HG03045 (cell line): ENCODE measurements around the gene FAM3B.

Experiments used
- ATAC-seq: cut with Tn5 transposase; IDR thresholded peaks from one replicate; pipeline ENCODE4 v1.9.1; 2021; ENCODE audit warnings: mild to moderate bottlenecking, moderate library complexity; ENCODE audit not compliant: unreplicated experiment

FAM3B gene

DNA sequence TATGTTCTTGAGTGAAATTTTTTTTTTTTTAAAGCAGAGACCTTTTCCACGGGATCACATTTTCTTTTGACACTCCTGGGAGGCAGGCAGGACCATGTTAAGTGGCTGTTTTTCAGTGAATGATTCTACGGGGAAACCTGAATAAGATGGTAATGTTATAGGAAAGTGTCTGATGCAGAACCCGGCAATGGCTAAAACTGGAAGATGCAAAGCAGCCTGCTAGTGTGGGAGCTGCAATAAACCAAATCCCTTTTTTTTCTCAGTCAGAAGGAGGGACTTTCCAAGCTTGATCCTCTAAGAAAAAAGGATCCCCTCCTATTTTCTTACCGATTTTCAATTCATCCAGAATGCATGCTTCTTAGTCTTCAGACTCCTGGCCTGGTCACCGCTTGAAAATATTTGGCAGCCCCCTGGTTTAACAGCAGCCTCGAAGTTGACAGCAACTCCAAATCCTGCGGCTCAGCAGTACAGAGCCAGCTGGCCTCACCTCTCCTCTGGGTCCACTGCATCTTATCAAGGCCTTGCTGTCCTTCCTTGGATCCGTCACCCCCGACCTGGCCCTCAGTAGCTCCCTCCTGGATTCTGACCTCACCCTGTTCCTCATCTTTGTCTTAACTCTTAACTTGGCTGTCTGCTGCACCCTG is 50.8 kb downstream of the FAM3B start:
- peak; percentile 9 for ATAC-seq

DNA sequence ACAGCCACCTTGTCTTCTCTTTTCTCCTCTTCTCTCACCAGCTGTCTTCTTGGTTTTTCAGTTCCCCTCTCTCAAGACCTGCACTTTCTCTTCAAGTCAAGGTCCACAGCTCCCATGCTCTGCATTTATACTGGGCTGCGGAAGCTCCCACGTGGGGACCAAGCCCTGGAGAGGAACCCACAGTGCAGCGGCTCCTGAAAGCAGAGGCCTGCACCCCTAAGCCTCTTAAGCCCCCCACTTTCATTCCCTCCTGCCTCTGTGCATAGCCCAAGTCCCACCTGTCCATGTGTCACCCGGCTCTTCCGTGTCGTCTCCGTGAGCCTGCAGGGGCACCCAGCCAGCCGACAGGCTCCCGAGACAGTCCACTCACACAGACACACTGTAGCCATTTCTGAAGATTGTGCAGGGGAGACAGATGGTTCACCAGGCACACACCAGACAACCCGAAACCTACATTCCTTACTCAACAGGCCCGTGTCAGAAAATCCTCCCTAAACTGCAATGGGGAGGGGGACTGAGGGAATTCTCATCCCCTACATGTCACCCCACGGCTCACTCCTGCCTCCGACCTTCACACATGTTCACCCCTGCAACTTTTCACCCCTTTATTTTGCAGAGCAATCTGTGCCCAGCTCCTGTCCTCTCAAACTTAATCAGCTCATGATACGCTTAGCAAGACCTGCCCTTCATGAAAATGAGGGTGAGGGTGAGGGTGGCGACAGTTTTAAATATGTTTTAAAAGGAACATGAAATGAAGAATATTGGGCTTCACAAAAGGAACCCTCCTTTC is 51.5 kb downstream of the FAM3B start:
- ATAC-seq, result peak; percentile 60

DNA sequence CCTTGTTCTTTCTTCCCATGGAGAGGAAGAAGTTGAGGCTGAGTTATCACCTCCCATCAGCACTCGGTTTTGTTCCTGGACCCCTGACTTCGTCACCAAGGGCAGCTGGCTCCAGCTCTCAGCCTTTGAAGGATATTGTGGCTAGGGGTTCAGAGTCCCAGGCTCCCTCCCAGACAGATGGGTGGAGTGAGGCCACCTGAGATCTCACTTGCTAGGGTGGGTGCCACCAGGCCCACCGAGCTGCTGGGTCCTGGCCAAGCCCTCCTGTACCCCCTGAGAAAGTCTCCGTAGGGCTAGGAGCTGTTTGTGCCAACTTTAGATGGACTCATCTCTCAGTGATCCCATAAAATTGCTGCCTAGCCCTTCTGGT is 52.1 kb downstream of the FAM3B start:
- ATAC-seq, result no peak

DNA sequence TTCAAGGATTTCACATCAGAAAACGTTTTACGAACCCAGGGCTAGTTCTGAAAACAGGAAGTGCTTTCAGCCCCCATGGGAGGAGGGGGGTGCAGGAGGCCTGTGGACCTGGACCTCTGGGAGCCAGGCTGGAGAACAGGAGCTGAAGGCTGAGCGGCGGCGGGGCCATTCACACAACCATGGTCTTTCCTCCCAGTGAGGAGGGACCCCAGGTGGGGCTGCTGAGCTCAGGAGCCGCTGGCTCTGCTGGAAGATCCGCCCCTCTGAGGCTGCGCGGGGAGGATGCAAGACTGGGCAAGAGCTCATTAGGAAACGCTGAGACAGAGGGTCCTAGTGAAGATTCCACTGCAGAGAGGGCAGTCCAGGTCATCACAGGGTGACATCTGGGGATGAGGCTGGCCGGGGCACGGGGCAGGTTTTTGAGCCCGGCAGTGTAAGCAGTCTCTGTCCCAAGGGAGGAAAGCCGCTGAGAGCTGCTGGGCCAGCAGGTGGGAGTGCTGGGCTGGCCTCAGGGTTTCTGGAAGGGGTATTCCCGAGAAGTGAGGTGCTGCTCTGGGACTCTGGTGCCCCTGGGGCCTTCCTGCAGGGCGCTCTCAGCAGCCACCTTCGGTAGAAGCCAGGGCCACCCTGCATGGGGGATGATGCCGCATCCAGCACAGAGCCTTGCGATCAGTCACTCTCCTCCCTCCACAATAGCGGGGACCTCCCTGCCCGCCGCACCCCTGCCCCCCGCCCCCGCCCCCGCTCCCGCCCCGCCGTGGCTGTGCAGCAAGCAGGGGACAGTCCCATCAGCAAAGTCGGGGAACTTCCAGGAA is 52.7 kb downstream of the FAM3B start:
- ATAC-seq, result peak; percentile 33

DNA sequence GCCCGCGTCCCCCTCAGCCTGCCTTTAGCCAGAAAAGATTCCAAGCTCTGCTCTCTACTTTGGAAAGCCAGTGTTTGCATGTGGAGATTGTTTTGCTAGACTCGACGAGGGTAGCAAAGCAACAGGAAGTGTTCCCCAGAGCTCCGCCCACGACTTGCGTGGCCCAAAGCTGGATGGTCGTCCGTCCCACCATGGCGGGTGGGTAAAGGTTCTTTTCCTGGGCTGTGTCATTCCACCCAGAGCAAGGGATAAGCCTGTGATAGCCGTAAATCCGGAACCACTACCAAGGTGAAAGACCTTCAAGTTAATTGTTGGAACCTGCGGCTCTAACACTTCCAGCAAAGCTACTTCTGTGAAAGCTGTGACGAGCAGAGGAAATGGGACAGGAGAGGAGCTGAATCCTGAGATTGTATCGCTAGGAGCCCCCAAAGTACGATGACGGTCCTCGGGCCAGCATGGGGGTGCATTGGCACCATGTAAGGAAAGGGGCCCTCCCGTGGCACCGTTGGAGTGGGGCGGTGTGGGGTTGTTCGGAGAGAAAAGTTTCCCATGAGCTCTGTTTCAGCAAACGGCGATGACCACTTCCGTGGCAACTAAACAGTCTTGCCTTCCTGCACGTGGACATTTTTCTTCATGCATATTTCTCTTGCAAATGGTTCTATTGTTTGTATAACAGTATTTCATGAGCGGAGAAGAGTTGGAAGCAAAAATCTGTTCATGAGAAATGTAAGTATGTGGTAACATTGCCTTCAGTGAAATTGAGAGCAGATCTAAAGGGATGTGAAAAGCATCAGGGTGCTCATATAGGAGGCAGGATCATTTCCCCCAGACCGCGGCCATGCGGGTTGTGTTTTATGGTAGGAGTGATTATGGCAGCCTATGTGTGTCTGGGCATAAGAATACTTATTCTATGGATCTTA is 53.6 kb downstream of the FAM3B start:
- ATAC-seq, result no peak

DNA sequence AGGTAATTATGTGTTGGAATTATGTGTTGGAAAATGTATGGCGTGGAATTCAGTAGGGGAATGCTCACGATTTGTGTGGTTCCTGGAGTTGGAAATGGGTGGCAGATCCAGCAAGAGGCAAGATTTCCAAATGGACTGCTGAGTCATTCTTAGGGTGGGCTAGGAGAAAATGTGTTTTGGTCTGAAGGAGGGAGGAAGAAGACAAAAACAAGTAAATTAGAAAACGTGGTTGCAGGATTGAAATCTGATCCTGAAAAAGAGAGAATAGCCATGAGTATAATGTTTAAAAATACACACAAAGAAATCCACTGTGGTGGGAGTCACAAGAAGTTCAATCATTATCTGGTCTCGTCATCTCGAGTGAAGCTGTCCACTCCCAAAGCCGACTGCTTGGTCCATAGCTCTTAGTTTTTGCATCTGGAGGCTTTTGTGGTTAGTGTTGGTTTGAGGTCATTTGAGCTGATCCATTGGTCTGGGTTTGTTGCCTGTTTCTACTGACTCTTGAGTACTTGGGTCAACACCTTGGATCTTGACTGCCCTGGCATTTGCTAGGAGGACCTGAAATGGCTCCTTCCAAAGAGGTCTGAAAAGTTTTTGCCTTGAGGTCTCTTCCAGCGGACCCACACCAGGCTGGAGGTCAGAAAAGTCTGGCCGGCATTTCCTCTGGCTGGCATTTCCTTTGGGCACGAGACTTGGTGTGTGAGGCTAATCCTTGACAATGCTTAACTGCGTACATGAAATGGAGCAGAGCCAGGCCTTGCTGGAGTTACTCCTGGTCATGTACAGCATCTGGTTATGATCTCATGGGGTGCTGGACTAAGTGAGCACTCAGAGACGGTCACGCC is 54.5 kb downstream of the FAM3B start:
- no peak for ATAC-seq

DNA sequence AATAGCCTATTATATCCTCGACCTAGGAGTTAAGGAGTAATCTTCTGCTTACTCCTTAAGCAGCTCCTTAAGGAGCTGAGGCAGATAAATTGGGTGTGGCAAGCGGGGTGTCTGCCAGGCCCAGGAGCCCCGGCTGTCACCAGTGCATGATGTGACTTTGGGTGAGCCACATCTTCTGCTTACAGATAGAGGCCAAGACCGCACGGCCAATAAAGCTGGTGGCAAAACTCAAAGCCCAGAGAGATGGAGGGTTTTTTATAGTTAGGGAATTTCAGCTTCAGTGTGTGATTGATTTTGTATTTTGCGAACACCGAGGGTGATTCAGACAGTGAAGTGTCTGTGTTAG is 55.1 kb downstream of the FAM3B start:
- no peak for ATAC-seq

DNA sequence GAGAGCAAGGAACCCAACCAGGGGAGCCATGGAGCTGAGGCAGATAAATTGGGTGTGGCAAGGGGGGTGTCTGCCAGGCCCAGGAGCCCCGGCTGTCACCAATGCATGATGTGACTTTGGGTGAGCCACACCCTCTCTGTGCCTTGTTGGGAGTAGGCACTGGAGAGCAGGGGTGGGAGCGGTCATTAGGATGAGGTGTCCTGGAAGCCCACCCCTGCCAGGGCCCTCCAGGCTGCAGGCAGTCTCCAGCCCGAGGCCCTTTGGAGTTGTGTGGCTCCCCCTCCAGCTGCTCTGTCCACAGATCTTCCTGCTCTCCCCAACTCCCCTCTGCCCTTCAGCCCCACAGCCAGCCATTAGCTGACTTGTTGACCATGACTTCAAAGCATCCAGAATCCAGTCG is 56.7 kb downstream of the FAM3B start:
- ATAC-seq, result no peak

DNA sequence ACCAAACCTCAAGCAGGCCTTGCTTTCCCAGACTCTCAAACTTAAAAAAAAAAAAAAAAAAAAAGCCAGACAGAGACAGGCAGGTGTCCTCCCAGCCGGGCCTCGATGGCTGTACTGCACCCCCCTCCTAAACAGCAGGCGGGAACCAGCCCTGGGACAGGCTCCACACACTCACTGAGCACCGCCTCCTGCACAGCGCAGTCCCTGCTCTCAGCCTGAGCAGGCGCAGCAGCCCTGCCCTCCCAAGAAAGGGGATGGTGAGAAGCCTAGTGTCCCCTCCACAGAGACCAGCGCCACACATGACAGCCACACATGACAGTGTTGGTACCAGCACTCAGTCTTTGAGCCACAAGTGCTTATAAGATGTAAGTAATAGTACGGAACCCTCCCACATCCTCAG is 57.2 kb downstream of the FAM3B start:
- no peak for ATAC-seq

DNA sequence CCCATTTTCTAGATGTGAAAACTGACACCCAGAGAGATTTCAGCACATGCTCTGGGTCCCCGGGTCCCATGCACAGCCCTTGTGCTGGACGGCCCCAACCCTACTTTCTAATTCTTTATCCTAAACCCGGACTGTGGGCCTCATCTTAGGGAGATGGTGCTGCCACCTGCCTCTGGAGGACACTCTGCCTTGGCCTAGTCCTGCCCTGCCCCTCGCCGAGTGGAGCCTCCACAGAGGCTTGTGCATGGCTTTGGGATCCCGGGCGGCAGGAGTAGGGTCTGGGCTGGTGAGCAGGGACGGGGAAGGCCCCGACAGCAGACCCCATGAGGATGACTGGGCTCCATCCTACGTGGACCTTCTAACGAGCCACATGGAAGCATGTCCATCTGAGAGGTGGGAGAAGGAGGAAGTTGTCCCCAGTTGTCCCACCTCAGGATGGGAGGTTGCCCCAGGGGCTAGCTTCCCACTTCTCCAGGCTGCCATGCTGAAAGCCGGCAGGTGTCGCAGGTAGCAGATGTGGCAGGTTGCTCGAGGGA is 57.6 kb downstream of the FAM3B start:
- ATAC-seq, result no peak

DNA sequence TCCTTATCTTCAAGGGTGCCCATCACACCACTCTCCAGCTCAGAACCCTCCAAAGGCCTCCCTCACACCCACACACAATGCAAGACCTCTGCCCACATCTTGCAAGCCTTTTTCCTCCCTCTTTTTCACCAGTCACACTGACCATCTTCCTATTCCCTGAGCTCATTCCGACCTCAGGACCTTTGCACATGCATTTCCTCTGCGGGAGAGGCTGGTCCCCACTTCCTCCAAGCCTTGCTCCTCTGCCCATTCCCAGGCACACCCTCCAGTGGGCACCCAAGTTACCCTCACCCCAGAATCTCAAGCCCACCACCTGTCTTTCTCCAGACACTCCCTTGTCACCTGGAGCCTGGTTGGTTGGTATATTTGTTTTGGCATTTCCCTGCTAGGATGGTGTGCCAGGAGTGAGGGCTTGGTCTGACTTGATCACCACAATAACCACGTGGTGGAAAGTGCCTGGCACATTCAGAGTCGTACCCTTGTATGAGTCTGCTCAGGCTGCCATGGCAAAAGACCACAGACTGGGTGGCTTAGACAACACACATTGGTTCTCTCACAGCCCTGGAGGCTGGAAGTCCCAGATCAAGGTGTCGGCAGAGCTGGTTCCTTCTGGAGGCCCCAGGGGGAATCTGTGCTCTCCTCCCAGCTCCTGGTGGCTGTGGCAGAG is 58.4 kb downstream of the FAM3B start:
- no peak for ATAC-seq

DNA sequence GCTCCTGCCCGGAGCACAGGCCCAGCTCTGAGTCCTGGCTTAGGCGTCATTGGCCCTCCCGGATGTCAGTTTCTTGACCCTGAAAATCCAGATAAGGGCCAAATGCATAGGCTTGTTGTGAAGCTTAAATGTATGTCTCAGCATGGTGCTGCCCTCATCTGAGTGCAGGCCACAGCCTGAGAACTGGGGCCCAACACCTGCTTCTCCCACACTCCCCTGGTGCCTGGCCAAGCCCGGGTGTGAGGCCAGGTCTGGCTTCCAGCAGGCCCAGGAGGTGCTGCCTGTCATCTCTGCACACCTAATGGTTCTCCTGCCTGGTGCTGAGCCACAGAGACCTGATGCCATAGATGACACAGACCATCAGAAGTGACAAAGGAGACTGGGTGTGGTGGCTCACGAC is 59.3 kb downstream of the FAM3B start:
- no peak for ATAC-seq

DNA sequence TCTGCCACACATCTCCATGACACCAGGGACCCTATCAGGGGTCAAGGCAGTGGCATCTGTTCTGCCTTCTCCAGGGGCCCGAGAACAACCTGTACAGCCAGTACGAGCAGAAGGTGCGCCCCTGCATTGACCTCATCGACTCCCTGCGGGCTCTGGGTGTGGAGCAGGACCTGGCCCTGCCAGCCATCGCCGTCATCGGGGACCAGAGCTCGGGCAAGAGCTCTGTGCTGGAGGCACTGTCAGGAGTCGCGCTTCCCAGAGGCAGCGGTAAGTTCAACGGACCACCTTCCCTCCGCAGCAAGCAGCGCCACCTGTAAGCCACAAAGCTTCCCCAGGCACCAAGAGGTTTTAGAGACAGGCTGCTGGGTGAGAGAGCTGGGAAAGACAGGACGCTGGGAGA is 61.1 kb downstream of the FAM3B start:
- no peak for ATAC-seq

DNA sequence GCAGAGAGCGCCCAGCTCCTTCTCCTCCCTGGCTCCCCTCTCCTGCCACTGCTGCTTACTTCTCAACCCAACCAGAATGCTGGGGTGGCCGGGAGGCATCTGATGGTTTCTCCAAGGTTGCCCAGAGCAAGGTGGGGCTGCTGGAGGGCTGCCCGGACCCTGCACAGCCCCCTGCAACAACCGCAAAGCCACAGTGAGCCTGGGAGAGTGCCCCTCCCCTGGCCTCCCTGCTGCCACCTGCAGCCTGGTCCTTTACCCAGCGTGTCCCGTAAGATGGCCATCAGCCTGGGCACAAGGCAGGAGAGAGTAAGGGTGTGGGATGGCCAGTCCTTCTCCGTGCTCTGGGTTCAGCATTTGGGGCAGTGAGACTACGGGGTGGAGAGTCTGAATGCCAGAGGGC is 62.2 kb downstream of the FAM3B start:
- ATAC-seq, result no peak

DNA sequence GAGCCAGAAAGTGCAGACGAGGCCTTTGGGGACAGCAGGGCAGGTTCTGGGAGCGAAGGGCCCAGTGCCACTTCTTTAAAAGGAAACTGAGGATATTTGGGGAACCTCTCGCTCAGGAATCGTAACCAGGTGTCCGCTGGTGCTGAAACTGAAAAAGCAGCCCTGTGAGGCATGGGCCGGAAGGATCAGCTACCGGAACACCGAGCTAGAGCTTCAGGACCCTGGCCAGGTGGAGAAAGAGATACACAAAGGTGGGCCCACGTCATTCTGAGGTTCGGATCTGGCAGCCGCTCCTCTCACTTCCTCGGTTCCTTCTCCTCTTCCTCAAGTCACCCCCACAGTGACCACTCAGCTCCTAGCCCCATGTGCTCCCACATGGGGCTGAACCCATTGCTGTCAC is 63.3 kb downstream of the FAM3B start:
- no peak for ATAC-seq

DNA sequence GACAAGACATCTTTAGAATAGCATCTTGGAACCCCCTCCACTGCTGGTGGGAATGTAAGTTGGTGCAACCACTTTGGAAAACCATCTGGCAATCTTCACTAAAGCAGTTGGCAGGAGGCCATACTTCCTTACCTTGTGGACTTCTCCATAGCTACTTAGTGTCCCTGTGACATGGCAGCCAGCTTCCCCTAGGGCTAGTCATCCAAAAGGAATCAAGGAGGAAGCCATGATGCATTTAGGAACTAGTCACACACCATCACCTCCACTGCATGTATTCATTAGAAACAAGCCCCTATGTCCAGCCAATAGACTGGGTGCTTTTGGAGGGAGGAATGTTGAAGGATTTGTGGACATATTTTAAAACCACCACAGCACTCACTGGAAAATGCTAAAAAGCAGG is 65.1 kb downstream of the FAM3B start:
- ATAC-seq, result no peak

DNA sequence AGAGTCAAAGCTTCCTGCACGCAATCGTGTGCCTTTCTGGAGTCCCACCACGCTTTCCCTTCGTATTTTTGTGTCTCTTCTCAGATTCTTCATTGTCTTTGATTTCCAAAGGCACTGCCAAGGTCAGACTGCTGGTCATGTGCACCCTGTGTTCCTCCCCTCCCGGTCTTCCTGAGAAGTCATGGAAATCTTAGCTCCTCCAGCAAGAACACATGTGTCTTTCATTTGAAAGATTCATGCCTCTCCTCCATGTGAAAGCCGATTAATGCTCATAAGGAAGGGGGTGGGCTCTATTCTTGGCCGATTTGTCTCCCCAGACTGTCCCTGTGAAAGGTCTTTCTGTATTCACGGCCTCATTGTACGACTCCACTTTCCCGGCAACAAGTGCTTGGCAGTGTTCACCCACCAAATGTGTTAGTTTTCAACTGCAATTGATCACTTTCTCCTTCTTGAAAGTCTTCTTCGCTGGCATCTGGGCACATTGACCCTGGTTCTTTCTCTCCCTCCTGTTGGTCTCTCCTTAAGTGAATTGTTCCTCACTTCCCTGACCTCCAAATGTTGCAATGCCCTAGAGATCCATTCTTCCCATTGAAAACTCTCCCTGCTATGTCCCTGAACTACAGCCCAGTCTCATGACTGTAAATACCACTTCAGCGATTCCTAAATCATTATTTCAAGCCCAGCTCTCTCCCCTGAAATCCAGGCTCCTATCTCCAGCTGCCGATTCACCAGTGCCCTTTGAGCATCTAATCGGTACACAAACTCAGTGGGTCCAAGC is 70.6 kb downstream of the FAM3B start:
- no peak for ATAC-seq

DNA sequence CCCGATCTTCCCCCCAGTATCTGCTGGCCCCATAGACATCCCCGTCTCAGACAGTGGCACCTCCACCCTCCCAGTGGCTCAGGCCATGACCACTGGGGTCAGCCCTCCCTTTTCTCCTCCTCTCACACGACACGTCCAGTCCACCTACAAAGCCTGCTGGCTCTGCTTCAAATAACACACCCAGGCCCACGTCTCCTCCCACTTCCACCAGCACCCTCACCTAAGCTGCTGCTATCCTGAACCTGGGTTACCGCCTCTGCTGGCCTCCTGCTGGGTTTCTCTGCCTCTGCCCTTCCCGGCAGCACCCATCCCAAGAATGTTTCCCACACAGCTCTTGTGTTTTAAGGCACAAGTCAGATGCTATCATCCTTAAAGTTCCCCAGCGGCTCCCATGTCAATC is 71.2 kb downstream of the FAM3B start:
- no peak for ATAC-seq

DNA sequence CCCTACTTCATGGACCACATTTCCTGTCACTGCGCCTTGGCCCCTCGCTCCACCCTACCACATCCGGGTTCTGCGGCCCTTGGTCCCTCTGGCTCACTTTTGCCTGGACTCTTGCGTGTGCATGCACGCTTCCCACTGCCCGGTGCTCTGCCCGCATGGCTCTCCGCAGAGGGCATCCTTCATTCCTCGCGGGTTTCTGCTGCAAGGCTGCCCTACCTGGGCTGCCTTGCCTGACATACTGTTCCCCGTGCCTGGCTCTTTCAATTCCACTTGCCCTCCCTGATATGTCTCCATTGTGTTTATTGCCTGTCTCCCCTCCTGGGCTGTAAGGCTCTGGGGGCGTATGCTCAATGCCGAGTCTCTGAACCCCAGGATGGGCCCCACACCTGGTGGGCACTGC is 71.7 kb downstream of the FAM3B start:
- ATAC-seq, result no peak
